CD4-positive, alpha-beta T cell (primary cell): ENCODE measurements around the gene SALL1. TPM values are rescaled to one million over a fixed set of nuclear protein-coding genes. Genes with fewer than 3 reads are reported as not detected.

ENCODE experiments used
- ATAC-seq: fragments of 200-7000 bp; cut with Tn5 transposase; one replicate; pipeline ENCODE4 v1.10.0; 2022; ENCODE audit warnings: mild to moderate bottlenecking; ENCODE audit not compliant: poor library complexity
- CTCF ChIA-PET: fragments of 350-600 bp; sonication (Branson Sonifier 250); formaldehyde crosslinking; loops from one replicate; lab custom pipeline; 2021; ENCODE audit warnings: antibody characterized with exemption, inconsistent platforms; lab: Charles Lee
- POLR2A ChIA-PET: fragments of 350-600 bp; sonication (Branson Sonifier 250); formaldehyde crosslinking; loops from one replicate; lab custom pipeline; 2021; ENCODE audit warnings: antibody characterized with exemption, inconsistent platforms; lab: Charles Lee
- DNase-seq, 14 experiments: peaks; one replicate each; pipeline ENCODE4 v3.0.0-alpha.2; 2013 to 2020; ENCODE audit warnings: mixed read lengths in 2 of 14
- H3K27ac ChIP-seq, 2 donors: one replicate each; pipeline versions ENCODE4 v1.5.1 to v1.7.0; 2013; ENCODE audit warnings: low read length in 2 of 2, low read depth in 1 of 2, mild to moderate bottlenecking in 1 of 2
- H3K27me3 ChIP-seq, 2 experiments: 1 replicate in 1 of 2; 2 replicates in 1 of 2; pipeline versions ENCODE4 v1.6.1 to v1.7.0; 2013; ENCODE audit warnings: low read length in 2 of 2, control low read depth in 1 of 2, mild to moderate bottlenecking in 1 of 2, moderate library complexity in 1 of 2; ENCODE audit not compliant: insufficient read depth in 2 of 2, control insufficient read depth in 1 of 2
- H3K36me3 ChIP-seq: one replicate; pipeline ENCODE4 v1.6.1; 2013; ENCODE audit warnings: low read length, control low read depth; ENCODE audit not compliant: insufficient read depth
- H3K4me1 ChIP-seq: one replicate; pipeline ENCODE4 v1.6.1; 2013; ENCODE audit warnings: low read length, control low read depth; ENCODE audit not compliant: insufficient read depth
- H3K4me3 ChIP-seq: one replicate; pipeline ENCODE4 v1.5.1; 2013; ENCODE audit warnings: mild to moderate bottlenecking, low read length, moderate library complexity
- H3K9me3 ChIP-seq, 2 experiments: 1 replicate in 1 of 2; 2 replicates in 1 of 2; pipeline versions ENCODE4 v1.6.1 to v1.7.0; 2013; ENCODE audit warnings: low read length in 2 of 2, mild to moderate bottlenecking in 2 of 2, control low read depth in 1 of 2, moderate library complexity in 1 of 2; ENCODE audit not compliant: control insufficient read depth in 1 of 2, insufficient read depth in 1 of 2
- H3K27ac Mint-ChIP-seq: one replicate; pipeline ENCODE4 v1.8.0; 2020; ENCODE audit warnings: mixed read lengths
- H3K27me3 Mint-ChIP-seq: one replicate; pipeline ENCODE4 v1.8.0; 2021; ENCODE audit warnings: mixed read lengths
- H3K36me3 Mint-ChIP-seq: one replicate; pipeline ENCODE4 v1.8.0; 2021; ENCODE audit warnings: low read depth, mixed read lengths
- H3K4me1 Mint-ChIP-seq: one replicate; pipeline ENCODE4 v1.8.0; 2021; ENCODE audit warnings: low read depth, mixed read lengths
- H3K4me3 Mint-ChIP-seq: one replicate; pipeline ENCODE4 v1.8.0; 2020; ENCODE audit warnings: mild to moderate bottlenecking, mixed read lengths
- H3K9me3 Mint-ChIP-seq: one replicate; pipeline ENCODE4 v1.8.0; 2020; ENCODE audit warnings: mixed read lengths
- intact Hi-C, 2 experiments: fragments of 100-400 bp; cut with DNase I in 1 of 2; cut with micrococcal nuclease in 1 of 2; formaldehyde crosslinking; loops; one replicate each; pipeline versions ENCODE4 v1.15.1 to v1.9.0; 2023 to 2025; cut with DNase I, micrococcal nuclease
- total RNA-seq, 174 experiments: library from RNA in 2 of 174; stranded (reverse) in 2 of 174; gene quantifications; one replicate each; pipeline ENCODE4 v1.2.3 and lab custom pipeline; 2021 to 2026
- TF ChIP-seq, protein P1 (sequence below): fragments of 200-600 bp; IDR thresholded peaks from one replicate; pipeline ENCODE4 v1.8.0; 2022; ENCODE audit warnings: antibody characterized with exemption, mild to moderate bottlenecking

SALL1 gene
- total RNA-seq, 2 experiments from 2014 or later, result not detected

DNA sequence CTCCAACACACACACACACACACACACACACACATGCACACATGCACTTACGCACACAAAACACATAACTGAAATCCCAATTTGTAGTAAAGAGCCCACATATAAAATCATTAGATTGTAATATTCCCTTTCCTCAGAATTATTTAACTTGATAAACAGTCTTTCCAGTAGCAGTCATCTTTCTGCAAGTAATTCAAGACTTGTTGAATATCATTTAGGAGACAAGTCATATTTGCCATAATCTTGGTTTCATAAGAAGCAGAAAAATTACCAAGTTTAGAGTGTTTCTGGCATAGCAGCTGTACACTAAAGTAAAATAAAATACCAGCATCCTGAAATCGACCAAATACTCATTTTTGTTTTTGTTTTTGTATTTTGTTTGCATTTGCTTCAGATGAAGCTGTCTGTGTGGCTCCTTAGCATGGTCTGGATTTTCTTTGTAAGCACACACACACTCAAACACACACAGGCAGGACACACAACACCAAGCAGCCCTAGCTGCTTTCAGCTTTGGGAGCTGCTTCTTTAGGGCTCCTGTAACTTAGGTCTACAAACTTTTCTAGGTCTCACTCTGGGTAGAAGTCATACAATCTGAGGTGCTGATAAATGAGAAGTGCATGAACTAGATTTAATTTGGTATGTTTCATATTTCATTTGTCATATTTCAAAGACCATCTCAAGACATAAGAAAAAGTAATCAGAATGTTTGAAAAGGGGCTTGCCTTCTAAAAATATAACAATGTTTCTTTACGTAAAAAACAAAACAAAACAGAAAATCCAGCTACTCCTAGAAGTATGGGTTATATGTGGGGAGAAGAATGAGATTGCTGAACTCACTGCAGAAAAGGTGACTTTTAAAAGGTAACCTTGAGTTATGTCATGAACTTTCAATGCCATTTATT lies 3.0 kb downstream of the SALL1 start:
- ATAC-seq, result no peak
- H3K36me3 Mint-ChIP-seq, result no peaks in the 10 kb centered on the region
- H3K4me3 Mint-ChIP-seq, result no peak overlapping the region
- H3K9me3 ChIP-seq, result peaks cover 0 to 31% of the 10 kb centered on the region in 2 experiments
- CTCF ChIA-PET, result no interaction called here
- peaks cover 56% of the 10 kb centered on the region for H3K27me3 Mint-ChIP-seq
- no peaks in the 10 kb centered on the region for H3K36me3 ChIP-seq
- POLR2A ChIA-PET, result no interaction called here
- intact Hi-C loops, result no loop called here
- TF ChIP-seq, protein P1, sequence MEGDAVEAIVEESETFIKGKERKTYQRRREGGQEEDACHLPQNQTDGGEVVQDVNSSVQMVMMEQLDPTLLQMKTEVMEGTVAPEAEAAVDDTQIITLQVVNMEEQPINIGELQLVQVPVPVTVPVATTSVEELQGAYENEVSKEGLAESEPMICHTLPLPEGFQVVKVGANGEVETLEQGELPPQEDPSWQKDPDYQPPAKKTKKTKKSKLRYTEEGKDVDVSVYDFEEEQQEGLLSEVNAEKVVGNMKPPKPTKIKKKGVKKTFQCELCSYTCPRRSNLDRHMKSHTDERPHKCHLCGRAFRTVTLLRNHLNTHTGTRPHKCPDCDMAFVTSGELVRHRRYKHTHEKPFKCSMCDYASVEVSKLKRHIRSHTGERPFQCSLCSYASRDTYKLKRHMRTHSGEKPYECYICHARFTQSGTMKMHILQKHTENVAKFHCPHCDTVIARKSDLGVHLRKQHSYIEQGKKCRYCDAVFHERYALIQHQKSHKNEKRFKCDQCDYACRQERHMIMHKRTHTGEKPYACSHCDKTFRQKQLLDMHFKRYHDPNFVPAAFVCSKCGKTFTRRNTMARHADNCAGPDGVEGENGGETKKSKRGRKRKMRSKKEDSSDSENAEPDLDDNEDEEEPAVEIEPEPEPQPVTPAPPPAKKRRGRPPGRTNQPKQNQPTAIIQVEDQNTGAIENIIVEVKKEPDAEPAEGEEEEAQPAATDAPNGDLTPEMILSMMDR, result no peak
- peaks cover 2% of the 10 kb centered on the region for H3K4me1 ChIP-seq
- no peak overlapping the region for H3K4me3 ChIP-seq
- no peak overlapping the region for H3K27ac Mint-ChIP-seq
- no peaks in the 10 kb centered on the region for H3K9me3 Mint-ChIP-seq
- peaks cover 10% of the 10 kb centered on the region for H3K4me1 Mint-ChIP-seq
- no peak overlapping the region for H3K27ac ChIP-seq
- H3K27me3 ChIP-seq, result peaks cover 26 to 65% of the 10 kb centered on the region in 2 experiments
- no peak for DNase-seq

DNA sequence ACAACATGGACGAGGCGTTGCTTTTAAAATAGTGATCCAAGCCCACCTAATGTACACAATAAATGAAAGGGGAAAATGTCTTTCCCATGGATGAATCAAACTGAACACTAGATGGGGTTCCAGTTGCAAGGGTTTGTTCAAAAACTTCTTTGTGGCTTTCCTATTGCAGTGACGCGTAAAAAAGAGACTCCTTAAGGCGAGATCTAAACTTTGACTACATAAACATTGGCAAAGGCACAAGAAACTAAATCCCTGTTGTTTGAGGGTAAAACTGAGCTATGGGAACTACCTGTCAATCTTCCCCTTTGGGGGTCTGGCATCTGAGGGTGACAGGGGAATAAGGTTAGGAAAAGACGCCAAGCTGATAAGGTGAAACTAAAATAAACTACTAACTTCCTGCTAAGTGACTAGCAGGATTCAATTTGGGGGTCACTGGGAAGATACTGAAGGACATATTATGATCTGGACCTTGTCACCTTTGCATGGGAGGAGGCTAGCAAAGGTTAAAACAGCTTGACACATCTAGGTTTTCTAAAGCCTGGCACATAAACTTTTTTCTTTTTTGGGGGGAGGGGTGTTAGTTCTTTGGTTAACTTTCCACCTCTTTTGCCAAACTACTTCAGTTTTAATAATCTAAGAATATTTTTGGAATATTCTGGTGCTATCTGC lies 4.7 kb downstream of the SALL1 start:
- no peak overlapping the region for H3K4me3 Mint-ChIP-seq
- intact Hi-C loops, result no loop called here

DNA sequence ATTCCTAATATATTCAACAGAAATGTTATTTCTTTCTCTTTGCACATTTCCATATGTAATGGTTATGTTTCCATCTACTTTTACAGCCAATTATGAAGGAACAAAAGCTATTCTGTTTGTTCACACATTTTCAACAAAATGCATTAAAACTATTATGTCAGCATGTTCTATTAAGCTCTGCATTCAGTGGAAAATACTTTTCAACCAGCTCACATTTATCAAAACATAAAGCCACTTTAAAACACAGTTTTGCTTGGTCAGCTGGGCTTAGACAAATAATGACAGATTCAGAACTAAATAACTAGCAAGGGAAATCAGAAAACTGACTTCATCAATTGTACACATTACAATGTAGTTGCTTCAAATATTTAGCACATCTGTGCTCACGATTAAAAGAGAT lies 6.9 kb downstream of the SALL1 start:
- ATAC-seq (no peak), DNase-seq (no peak)
- Histone ChIP-seq H3K27me3 (peaks cover 4 to 34% of the 10 kb centered on the region in 2 experiments), H3K9me3 (peaks cover 0 to 24% of the 10 kb centered on the region in 2 experiments), H3K27ac (no peak overlapping the region), H3K4me1 (no peaks in the 10 kb centered on the region), H3K36me3 (no peaks in the 10 kb centered on the region), H3K4me3 (no peak overlapping the region)
- intact Hi-C loops, result no loop called here
- no peaks in the 10 kb centered on the region for H3K9me3 Mint-ChIP-seq
- POLR2A ChIA-PET, result no interaction called here
- TF ChIP-seq, protein P1, result no peak
- H3K27ac Mint-ChIP-seq, result no peak overlapping the region
- no peak overlapping the region for H3K4me3 Mint-ChIP-seq
- peaks cover 53% of the 10 kb centered on the region for H3K27me3 Mint-ChIP-seq
- H3K36me3 Mint-ChIP-seq, result no peaks in the 10 kb centered on the region
- CTCF ChIA-PET, result no interaction called here
- H3K4me1 Mint-ChIP-seq, result peaks cover 6% of the 10 kb centered on the region

More for the DNA sequence above, 4.7 kb downstream of the SALL1 start:
- H3K27me3 Mint-ChIP-seq, result peaks cover 51% of the 10 kb centered on the region
- CTCF ChIA-PET, result no interaction called here
- Histone ChIP-seq H3K36me3 (no peaks in the 10 kb centered on the region), H3K27ac (no peak overlapping the region), H3K9me3 (peaks cover 0 to 26% of the 10 kb centered on the region in 2 experiments), H3K4me3 (no peak overlapping the region), H3K27me3 (peaks cover 21 to 52% of the 10 kb centered on the region in 2 experiments), H3K4me1 (peaks cover 2% of the 10 kb centered on the region)
- TF ChIP-seq, protein P1, result no peak
- H3K9me3 Mint-ChIP-seq, result no peaks in the 10 kb centered on the region
- ATAC-seq (no peak), DNase-seq (no peak)
- no peak overlapping the region for H3K27ac Mint-ChIP-seq
- POLR2A ChIA-PET, result no interaction called here
- peaks cover 8% of the 10 kb centered on the region for H3K4me1 Mint-ChIP-seq
- no peaks in the 10 kb centered on the region for H3K36me3 Mint-ChIP-seq
